HUES6 (cell line): ENCODE data around the gene GHRHR.
A peak's percentile ranks its signal among the peaks of the same experiment; 100 is the strongest.

Source experiments
- H3K27ac ChIP-seq: 2 replicates; pipeline ENCODE4 v1.7.0; 2013; ENCODE audit warnings: low read depth, mild to moderate bottlenecking, low read length, inconsistent platforms
- H3K27me3 ChIP-seq: 2 replicates; pipeline ENCODE4 v1.6.1; 2013; ENCODE audit warnings: low read length; ENCODE audit not compliant: control insufficient read depth, insufficient read depth
- H3K36me3 ChIP-seq: 2 replicates; pipeline ENCODE4 v1.6.1; 2013; ENCODE audit warnings: low read length; ENCODE audit not compliant: control insufficient read depth, insufficient read depth
- H3K4me1 ChIP-seq: 2 replicates; pipeline ENCODE4 v1.6.1; 2013; ENCODE audit warnings: low read length; ENCODE audit not compliant: control insufficient read depth, insufficient read depth
- H3K4me3 ChIP-seq: 2 replicates; pipeline ENCODE4 v1.5.1; 2013; ENCODE audit warnings: low read depth, low read length
- H3K9ac ChIP-seq: one replicate; pipeline ENCODE4 v1.6.1; 2013; ENCODE audit warnings: mild to moderate bottlenecking, low read length
- H3K9me3 ChIP-seq: 2 replicates; pipeline ENCODE4 v1.6.1; 2013; ENCODE audit warnings: low read depth, low read length; ENCODE audit not compliant: control insufficient read depth, insufficient read depth

GHRHR gene

DNA sequence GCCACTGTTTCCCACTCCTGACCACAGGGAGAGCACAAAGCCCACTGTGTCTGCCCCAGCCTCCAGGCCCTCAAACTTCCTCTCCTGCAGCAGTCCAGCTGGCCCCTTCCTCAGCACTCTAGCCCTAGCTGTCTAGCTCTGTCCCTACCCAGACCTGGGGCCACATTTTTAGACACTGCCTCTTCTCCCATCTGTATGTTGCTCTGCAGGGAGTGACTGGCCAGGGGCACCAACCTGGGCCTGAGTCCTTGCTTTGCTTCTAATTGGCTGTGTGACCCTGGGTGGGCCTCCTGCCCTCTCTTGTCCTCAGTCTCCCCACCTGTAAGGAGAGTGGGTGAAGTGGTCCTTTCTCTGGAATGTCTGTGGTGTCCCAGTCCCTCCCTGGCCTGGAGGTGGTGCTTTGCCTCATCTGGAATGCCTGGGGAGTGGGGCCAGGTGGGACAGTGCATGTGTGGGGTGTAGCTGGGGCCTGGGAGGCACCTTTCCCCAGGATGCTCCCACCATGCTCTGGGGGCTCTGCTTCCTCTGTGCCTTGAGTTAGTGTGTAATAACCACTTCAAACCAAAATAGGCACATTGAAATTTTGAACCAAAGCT lies 27.0 kb upstream of the GHRHR start:
- H3K4me3 ChIP-seq, result no peak overlapping the region
- no peaks in the 10 kb centered on the region for H3K36me3 ChIP-seq
- no peak overlapping the region for H3K27ac ChIP-seq
- peaks cover 11% of the 10 kb centered on the region for H3K27me3 ChIP-seq
- H3K4me1 ChIP-seq, result peaks cover 11% of the 10 kb centered on the region
- no peaks in the 10 kb centered on the region for H3K9me3 ChIP-seq
- H3K9ac ChIP-seq, result no peak overlapping the region

DNA sequence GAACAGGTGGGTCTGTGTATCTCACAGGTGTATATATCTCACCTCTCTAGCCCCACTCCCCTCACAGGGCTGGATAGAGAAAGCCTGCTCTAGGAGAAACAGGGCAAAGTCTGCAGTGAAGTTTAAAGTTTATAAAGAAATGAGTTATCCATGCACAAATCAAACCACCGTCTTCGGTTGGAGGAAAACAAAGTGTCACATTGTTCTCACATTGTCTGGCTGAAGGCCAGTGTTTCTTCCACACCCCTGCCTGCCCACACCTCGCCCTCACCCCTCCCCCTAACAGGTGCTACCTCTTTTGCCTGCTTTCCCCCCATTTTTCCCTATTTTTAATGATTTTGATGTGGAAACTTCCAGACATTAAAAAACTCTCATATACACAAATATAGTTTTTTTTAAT lies 26.3 kb upstream of the GHRHR start:
- Histone ChIP-seq H3K36me3 (no peaks in the 10 kb centered on the region), H3K27me3 (peaks cover 10% of the 10 kb centered on the region), H3K4me3 (no peak overlapping the region), H3K4me1 (peaks cover 11% of the 10 kb centered on the region), H3K9me3 (no peaks in the 10 kb centered on the region), H3K9ac (no peak overlapping the region), H3K27ac (no peak overlapping the region)

DNA sequence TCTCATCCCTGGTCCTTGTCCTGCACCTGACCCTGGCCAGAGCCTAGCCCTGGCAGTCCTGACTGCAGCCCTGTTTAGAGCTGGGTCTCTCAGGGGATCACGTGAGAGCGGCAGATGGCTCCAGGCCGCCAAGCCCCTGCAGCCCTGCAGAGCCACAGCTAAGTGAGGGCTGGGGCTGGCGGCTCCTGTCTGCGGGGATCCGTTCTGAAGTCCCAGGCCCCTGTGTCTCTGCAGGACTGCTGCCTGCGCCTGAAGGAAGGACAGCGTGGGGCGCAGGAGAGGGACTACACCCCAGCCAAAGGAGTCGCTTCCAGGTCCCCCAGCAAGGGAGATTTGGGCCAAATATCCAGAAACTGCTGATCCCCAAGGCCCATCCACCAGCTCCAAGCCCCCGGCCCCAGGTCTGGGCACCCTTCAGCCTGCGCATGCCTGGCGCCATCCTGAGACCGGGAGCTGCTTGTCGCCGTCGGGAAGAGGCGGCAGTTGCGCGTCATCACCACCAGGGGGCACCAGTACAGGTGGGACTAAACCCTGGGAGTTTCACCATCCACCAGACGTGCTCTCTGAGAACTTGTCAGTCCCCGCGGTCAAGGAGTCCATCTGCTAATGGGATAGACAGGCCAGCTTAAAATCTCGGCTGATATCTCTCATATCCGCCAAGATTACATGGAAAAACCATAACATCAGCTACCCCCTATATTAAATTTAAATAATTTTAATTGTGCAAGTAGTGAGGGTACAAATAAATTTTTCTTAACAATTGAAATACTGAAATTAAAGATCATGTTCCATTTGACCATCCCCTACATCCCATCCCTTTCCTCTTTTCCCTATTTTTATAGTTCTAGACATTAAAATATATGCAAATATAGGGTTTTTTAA lies 25.1 kb upstream of the GHRHR start:
- H3K4me1 ChIP-seq, result peaks cover 6% of the 10 kb centered on the region; the same call in 1 of the 2 replicates
- H3K27ac ChIP-seq, result no peak overlapping the region
- H3K27me3 ChIP-seq, result 0 out of 2 replicates have a peak, but pooled peaks cover 7% of the 10 kb centered on the region
- H3K9ac ChIP-seq, result peak overlapping the region; percentile 67
- H3K36me3 ChIP-seq, result no peaks in the 10 kb centered on the region
- no peaks in the 10 kb centered on the region for H3K9me3 ChIP-seq
- H3K4me3 ChIP-seq, result peak overlapping the region; percentile 51

DNA sequence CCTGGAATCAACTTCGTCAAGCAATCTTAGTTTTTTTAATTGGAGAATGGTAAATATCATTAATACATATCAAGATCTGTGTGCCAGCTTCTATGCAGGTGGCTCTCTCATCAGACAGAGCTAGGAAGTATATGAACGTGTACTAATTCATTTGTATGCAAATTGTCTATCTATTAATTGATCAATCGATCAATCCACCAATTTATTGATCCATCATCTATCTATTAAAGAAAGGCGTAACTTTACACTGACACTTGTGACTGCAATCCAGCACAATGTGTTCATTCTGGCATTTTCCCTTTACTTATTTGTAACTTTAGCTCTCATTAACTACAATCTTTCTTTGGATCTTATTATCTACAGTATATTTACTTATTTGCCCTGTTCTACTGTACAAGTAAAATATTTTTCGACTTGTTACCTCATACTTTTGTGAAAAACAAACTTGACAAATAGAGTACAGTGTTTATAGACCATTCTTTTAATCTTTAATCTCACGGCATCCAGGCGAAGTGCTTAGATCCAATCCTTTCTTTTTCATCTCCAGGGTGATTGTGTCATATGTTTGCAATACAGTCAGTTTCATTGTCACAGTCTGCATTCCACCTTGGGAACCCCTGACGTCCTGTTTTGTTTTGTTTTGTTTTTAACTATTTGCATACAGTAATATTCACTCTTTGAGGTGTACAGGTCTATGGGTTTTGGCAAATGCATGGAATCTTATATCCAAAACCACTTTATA lies 22.0 kb upstream of the GHRHR start:
- Histone ChIP-seq H3K9me3 (no peaks in the 10 kb centered on the region), H3K9ac (no peak overlapping the region), H3K27ac (no peak overlapping the region), H3K36me3 (no peaks in the 10 kb centered on the region), H3K4me1 (no peaks in the 10 kb centered on the region; the same call in 1 of the 2 replicates), H3K4me3 (no peak overlapping the region), H3K27me3 (0 out of 2 replicates have a peak, but pooled peaks cover 7% of the 10 kb centered on the region)

DNA sequence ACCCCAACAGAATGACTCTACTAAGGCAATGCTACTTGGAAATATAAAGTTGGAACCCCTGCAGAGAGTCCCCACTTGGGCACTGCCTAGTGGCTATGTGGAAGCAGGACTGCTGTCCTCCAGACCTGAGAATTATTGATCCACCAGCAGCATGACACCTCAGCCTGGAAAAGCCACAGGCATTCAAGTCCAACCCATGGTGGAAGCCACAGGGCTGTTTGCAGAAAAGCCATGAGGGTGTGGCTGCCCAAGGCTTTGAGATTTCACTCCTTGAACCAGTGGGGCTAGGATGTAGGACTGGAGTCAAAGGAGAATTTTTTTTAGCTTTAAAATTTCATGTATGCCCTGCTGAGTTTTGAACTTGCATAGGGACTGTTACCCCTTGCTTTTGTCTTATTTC lies 13.6 kb upstream of the GHRHR start:
- Histone ChIP-seq H3K27ac (no peak overlapping the region), H3K9me3 (no peaks in the 10 kb centered on the region; the same call in 1 of the 2 replicates), H3K36me3 (no peaks in the 10 kb centered on the region), H3K9ac (no peak overlapping the region), H3K4me3 (no peak overlapping the region), H3K27me3 (peaks cover 4% of the 10 kb centered on the region), H3K4me1 (no peaks in the 10 kb centered on the region)

DNA sequence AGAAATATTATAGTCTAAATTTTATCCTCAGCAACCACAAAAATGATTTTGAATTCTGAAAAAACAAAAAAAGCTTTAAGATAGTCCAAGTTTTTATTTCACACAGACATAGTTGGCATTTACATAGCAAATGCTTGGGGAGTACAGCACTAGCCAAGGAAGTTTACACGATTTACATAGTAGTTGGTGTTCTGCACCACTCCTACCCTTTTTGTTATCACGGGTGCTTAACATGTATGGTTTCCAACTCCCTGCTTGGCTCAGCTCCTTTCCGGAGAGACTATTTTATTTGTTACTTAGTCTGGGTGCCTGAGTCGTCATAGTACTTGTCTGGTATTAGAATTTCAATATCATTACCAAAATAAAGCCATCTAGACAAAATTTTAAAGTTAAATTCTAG lies 8.8 kb upstream of the GHRHR start:
- no peak overlapping the region for H3K4me3 ChIP-seq
- peaks cover 6% of the 10 kb centered on the region; the same call in 1 of the 2 replicates for H3K9me3 ChIP-seq

DNA sequence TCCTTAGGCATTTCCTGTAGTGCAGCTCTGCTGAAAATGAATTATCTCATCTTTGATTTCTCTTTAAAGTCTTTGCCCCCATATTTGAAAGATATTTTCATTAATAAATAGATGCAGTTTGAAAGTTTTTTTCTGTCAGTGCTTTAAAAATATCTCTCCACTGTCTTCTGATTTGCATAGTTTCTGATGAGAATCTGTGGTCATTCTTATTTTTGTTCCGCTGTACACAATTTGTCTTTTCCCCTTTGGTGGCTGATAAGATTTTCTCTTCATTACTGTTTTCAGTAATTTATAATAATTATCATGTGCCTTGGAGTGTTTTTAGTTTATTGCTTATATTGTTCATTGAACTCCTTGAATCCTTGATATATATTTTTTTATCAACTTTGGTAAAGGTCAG lies 7.0 kb upstream of the GHRHR start:
- peaks cover 6% of the 10 kb centered on the region; the same call in 1 of the 2 replicates for H3K9me3 ChIP-seq
- H3K36me3 ChIP-seq, result no peaks in the 10 kb centered on the region
- H3K4me1 ChIP-seq, result no peaks in the 10 kb centered on the region
- no peak overlapping the region for H3K27ac ChIP-seq
- H3K9ac ChIP-seq, result no peak overlapping the region
- no peaks in the 10 kb centered on the region for H3K27me3 ChIP-seq
- H3K4me3 ChIP-seq, result no peak overlapping the region

More for the DNA sequence above, 8.8 kb upstream of the GHRHR start:
- no peak overlapping the region for H3K9ac ChIP-seq
- no peaks in the 10 kb centered on the region for H3K4me1 ChIP-seq
- no peaks in the 10 kb centered on the region for H3K36me3 ChIP-seq
- peaks cover 1% of the 10 kb centered on the region; the same call in 1 of the 2 replicates for H3K27me3 ChIP-seq
- H3K27ac ChIP-seq, result no peak overlapping the region

DNA sequence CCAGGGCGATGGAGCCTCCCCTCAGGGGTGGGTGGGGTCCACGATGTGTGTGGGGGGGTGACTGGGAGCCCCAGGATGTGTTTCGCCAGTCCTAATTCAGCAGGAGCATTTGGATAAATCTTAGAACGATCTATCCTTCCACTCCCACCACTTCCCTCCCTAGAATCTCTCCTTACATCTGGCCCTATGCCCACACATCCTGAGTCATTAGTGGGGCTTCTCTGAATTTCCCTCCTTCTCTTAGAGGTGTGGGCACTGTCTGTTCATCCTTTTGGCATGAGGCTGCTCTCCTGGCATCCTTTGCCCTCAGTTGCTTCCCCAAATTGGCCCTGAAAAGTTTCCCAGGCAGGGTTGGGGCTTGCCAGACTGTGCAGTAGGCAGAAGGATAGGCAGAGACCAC lies 1.6 kb downstream of the GHRHR start:
- Histone ChIP-seq H3K9me3 (no peaks in the 10 kb centered on the region), H3K27me3 (peaks cover 17% of the 10 kb centered on the region; the same call in 1 of the 2 replicates), H3K9ac (no peak overlapping the region), H3K4me3 (no peak overlapping the region), H3K36me3 (no peaks in the 10 kb centered on the region), H3K27ac (no peak overlapping the region), H3K4me1 (no peaks in the 10 kb centered on the region)

DNA sequence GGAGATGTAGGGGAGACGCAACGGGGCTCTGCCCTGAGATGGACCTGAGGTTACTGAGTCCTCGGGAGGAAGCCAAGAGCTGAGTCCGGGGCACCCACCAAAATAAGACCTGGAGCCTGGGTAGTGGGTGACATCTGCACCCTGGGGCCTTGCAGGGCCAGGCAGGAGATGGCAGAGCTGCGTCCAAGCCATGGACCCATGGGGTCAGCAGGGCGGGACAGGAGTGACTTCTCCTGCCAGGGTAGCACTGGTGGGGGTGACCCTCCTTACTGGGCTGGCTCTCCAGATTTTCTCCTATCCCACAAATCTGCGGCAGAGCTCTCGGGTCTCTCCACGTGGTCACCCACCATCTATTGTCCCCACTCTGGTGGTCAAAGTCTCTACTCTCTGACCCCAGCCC lies 2.1 kb downstream of the GHRHR start:
- H3K9ac ChIP-seq, result no peak overlapping the region

DNA sequence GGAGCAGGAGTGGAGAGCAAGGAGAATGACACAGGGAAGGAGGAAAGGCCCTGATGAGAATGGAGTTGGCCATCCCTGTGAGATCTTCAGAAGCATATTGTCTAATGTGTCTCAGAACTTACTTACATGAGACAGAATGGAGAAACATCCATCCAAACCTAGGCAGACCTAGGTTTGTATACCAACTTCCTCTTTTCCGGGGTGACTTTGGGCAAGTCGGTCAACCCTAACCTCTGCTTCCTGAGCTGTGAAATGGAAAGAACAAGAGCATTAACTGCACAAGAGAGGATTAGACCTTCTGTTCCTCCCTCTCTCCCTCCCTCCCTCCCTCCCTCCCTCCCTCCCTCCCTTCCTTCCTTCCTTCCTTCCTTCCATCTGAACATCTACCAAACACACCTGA lies 4.5 kb downstream of the GHRHR start:
- no peaks in the 10 kb centered on the region for H3K9me3 ChIP-seq
- H3K36me3 ChIP-seq, result no peaks in the 10 kb centered on the region
- no peaks in the 10 kb centered on the region for H3K4me1 ChIP-seq
- H3K27me3 ChIP-seq, result peaks cover 32% of the 10 kb centered on the region; the same call in 1 of the 2 replicates
- H3K27ac ChIP-seq, result no peak overlapping the region
- no peak overlapping the region for H3K9ac ChIP-seq
- no peak overlapping the region for H3K4me3 ChIP-seq

More for the DNA sequence above, 2.1 kb downstream of the GHRHR start:
- H3K27me3 ChIP-seq, result peaks cover 18% of the 10 kb centered on the region; the same call in 1 of the 2 replicates
- no peaks in the 10 kb centered on the region for H3K9me3 ChIP-seq
- no peak overlapping the region for H3K4me3 ChIP-seq
- no peaks in the 10 kb centered on the region for H3K36me3 ChIP-seq
- H3K27ac ChIP-seq, result no peak overlapping the region
- H3K4me1 ChIP-seq, result no peaks in the 10 kb centered on the region
